ENCODE data around the gene HSPE1.

GRCh38 chr2:197500503-197501131, 438 bp downstream of the HSPE1 start:
- TF ChIP-seq CTCF (IDR thresholded peaks at IDR 0.05; ENCODE audit: insufficient read depth, low read length) (no peak), REST (IDR thresholded peaks at IDR 0.05; ENCODE audit: insufficient replicate concordance, low read depth) (no peak), POLR2AphosphoS5 (IDR thresholded peaks at IDR 0.05; ENCODE audit: low read depth) (no peak), SPI1 (IDR thresholded peaks at IDR 0.05; ENCODE audit: borderline replicate concordance, low read depth) (no peak)
